HG02642 (cell line): Measurements from ENCODE around the gene TMC2.
"Not testable (repeated sequence)": the region's sequence is repeated elsewhere in the genome, so short reads cannot be mapped to it uniquely, and the experiment has no call there.

ENCODE experiments used
- ATAC-seq: cut with Tn5 transposase; IDR thresholded peaks from one replicate; pipeline ENCODE4 v1.9.1; 2021; ENCODE audit warnings: mild to moderate bottlenecking; ENCODE audit not compliant: unreplicated experiment, poor library complexity

TMC2 gene

DNA sequence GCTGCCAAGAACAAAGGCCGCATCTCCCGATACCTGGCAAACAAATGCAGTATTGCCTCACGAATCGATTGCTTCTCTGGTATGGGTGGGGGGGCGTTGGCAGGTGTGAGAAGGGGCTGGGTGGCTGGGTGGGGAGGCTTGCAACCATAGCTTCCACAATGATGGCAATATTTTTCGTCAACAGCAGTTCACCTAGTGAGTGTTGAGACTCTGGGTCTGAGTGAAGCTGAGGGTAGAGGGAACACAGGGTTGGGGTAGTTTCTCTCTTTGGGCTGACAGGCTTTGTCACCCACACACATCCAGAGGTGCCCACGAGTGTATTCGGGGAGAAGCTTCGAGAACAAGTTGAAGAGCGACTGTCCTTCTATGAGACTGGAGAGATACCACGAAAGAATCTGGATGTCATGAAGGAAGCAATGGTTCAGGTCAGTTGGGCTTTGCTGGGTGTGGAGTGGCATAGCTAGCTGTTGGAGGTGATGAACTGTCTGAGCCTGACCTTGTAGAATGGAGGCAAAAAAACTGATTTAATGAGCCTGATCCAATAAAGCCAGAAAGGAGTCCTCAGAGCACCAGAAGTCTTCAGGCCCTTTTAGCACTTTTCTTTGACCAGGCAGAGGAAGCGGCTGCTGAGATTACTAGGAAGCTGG, 120.2 kb downstream of the TMC2 start:
- ATAC-seq = no peak

DNA sequence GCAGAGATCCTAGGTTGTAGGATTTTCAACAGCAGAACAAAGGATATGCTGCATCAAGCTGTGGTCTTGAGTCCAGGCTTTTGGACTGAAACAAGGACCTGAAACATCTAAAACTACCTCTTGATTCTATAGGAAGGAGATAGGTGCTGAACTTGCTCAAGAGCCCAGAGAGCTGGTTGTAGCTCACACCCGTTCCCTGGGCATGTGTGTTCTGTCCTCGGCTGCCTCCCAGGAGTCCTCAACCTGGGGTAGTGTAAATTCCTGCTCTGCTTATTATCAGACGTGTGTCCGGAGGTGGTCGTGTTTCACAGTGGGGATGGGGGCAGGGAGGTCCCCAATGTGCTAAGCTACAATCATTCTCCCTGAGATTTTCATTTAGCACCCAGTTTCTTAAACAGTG, 120.9 kb downstream of the TMC2 start:
- ATAC-seq = no peak

GRCh38 chr20:2657674-2658073, 121.3 kb downstream of the TMC2 start:
- no peak for ATAC-seq

- no peak for ATAC-seq
These were observed 122.3 kb downstream of the TMC2 start for GRCh38 chr20:2658414-2659354.

- ATAC-seq = no peak
These were observed 123.2 kb downstream of the TMC2 start for GRCh38 chr20:2659547-2659946.

DNA sequence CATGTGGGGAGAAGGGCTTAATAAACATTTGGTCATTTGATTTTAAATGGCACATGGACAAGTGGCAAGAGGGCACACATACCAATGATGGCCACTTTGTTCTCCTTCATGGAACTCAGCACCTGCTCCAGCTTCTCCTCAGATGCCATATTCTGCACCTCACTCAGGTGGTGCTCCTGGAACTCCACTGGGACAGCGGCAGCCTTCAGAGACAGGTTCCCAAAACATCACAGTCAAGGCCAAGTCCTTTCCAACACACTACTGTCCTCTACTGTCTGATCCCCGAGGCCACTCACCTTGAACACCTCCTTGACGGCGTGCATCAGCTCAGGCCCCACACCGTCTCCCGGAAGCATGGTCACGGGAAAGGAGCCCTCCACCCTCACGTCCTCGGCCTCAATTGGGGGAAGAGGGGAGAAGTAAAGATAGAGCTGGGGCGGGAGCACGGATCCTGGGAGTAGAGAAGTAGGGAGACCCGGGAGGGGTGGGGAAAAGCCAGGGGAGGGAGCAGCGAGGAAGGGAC, 127.1 kb downstream of the TMC2 start:
- no peak for ATAC-seq

GRCh38 chr20:2663887-2664719, 127.7 kb downstream of the TMC2 start, which contains the start of gene IDH3B:
TSS of gene IDH3B (minus strand) at chr20:2664216. CDS start at chr20:2664188, 28 bp downstream.
- ATAC-seq = peak; percentile 89

DNA sequence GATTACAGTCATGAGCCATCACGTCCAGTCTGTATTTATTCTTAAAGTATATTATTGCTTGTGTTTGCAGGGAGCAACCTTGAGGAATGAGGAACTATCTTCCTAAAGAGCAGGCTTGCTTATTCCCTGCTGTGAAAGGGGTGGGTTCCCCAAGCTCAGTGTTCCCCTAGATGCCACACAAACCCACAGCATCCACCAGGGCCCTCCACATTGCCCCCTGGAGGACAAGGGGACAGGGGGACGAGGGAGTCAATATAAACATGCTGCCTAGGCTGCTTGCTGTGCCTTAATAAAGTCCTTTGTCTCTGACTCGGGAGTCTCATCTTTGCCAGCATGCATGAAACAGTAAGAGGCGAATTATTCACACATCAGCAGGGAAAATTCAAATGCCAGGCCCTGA, 135.6 kb downstream of the TMC2 start:
- ATAC-seq = no peak

DNA sequence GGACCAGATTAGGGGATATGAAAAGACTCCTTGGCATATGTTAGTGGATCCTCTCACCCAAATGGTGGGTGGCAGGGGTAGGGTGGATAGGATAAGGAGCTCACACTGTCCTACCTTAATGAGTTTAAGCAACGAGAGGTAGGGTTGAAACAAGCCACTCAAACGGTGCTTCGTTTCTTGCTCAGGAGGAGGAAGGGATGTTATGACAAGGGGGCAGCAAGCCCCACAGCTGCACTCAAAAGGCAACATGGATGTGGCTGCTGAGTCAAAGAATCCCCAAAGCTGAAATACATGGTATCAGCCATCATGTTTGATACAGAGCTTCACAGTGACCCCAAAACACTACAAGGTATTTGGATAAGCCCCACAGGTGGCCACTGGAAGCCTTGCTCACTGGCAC, 136.1 kb downstream of the TMC2 start:
- ATAC-seq = no peak

GRCh38 chr20:2673453-2673852, 137.1 kb downstream of the TMC2 start:
- ATAC-seq = no peak

DNA sequence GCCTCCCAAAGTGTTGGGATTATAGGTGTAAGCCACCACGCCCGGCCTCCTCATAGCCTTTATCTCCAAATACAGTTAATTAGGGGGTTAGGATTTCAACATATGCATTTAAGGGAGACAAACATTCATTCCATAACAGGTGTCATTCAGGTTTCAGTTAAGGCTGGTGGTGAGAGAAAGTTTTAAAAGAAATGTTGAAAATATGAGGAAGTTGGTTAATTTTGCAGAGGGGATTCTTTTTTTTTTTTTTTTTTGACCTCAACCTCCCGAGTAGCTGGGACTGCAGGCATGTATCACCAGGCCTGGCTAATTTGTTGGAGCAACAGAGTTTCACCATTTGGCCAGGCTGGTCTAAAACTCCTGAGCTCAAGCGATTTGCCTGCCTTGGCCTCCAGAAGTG, 143.7 kb downstream of the TMC2 start:
- no peak for ATAC-seq

DNA sequence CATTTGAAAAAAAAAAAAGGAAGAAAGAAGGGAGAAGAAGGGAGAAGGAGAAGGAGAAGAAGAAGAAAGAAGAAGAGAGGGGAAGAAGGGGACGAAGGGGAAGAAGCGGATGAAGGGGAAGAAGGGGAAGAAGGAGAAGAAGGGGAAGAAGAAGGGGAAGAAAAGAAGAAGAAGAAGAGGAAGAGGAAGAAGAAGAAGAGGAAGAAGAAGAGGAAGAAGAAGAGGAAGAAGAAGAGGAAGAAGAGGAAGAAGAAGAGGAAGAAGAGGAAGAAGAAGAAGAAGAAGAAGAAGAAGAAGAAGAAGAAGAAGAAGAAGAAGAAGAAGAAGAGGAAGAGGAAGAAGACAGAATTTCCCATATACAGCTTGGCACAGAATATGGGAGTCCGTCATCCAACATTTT, 145.7 kb downstream of the TMC2 start:
- not testable (repeated sequence) for ATAC-seq

- ATAC-seq = not testable (repeated sequence)
These were observed 148.4 kb downstream of the TMC2 start for GRCh38 chr20:2684817-2685216.

- no peak for ATAC-seq
These were observed 151.1 kb downstream of the TMC2 start for GRCh38 chr20:2687514-2687913.

DNA sequence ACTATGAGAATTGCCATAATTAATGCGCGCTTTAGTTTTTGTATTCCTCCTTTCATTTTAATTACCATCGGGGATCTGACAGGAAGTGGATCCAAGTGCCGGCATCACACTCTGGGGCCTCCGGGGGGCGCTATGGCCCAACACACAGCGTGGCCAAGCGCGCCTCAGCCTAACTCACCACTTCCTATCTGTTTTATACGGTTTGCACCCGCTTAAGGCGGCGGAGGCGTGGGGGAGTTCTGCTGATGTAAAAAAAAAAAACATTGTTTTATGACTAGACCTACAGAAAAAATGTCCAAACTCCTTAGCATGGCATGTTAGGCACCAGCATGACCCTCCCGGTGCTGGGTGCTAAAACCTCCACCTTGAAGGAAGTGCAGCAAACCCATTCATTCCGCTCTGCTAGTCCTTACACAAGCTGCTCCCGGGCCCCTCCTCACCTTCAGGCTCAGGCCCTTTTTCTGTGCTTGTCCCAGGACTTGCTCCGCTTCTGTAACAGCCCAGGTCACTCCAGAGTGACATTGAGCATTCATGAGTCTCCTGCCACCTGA, 151.7 kb downstream of the TMC2 start:
- ATAC-seq = no peak

GRCh38 chr20:2690213-2690612, 153.8 kb downstream of the TMC2 start:
- no peak for ATAC-seq

DNA sequence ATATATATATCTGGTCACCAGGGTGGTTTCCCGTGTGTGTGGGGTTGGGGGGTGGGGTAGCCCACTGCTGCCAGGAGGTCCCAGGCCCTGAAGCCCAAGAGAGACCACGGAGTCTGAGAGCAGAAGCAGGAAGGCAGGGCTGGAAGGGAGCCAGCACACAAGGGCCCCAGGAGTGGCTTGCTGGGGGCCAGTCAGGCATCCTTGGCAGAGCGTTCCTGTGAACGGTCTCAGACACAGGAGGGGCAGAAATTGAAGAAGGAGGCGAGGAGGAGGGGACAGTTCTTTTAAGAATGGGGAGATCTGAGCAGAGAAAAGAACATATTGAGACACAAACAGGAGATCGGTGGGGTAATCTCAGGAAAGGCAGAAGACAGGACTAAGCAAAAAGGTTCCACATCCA, 154.3 kb downstream of the TMC2 start:
- no peak for ATAC-seq

- no peak for ATAC-seq
These were observed 154.8 kb downstream of the TMC2 start for GRCh38 chr20:2691127-2691526.
